WTC11 (cell line): Measurements from ENCODE around the gene BLM. TPM values are rescaled to one million over a fixed set of nuclear protein-coding genes. Genes with fewer than 3 reads are reported as not detected.

ENCODE experiments used
- ATAC-seq: fragments of 200-7000 bp; cut with Tn5 transposase; 2 replicates; pipeline ENCODE4 v1.10.0; 2021; ENCODE audit warnings: mild to moderate bottlenecking, moderate library complexity
- CTCF ChIA-PET: fragments of 300-600 bp; sonication (Branson Sonifier 250); formaldehyde crosslinking; loops from one replicate; lab custom pipeline; 2021; ENCODE audit warnings: antibody characterized with exemption; lab: Charles Lee
- POLR2A ChIA-PET: fragments of 350-600 bp; sonication (Branson Sonifier 250); formaldehyde crosslinking; loops from one replicate; lab custom pipeline; 2021; ENCODE audit warnings: antibody characterized with exemption; lab: Charles Lee
- DNase-seq: peaks from one replicate; pipeline ENCODE4 v3.0.0; 2021; ENCODE audit warnings: low spot score
- H3K27ac Mint-ChIP-seq: 2 replicates; pipeline ENCODE4 v1.8.0; 2021; ENCODE audit warnings: mixed read lengths
- H3K27me3 Mint-ChIP-seq: 2 replicates; pipeline ENCODE4 v1.8.0; 2021; ENCODE audit warnings: low read depth, mild to moderate bottlenecking, moderate library complexity, mixed read lengths
- H3K36me3 Mint-ChIP-seq: 2 replicates; pipeline ENCODE4 v1.8.0; 2021; ENCODE audit warnings: mixed read lengths
- H3K4me1 Mint-ChIP-seq: 2 replicates; pipeline ENCODE4 v1.8.0; 2022; ENCODE audit warnings: mixed read lengths
- H3K4me3 Mint-ChIP-seq: 2 replicates; pipeline ENCODE4 v1.8.0; 2021; ENCODE audit warnings: mild to moderate bottlenecking, moderate library complexity, mixed read lengths
- H3K9me3 Mint-ChIP-seq: 2 replicates; pipeline ENCODE4 v1.8.0; 2021; ENCODE audit warnings: mixed read lengths
- E2F5 ChIP-seq: sonication (generic); formaldehyde crosslinking; IDR thresholded peaks from 2 replicates; pipeline ENCODE4 v1.8.1; 2022; ENCODE audit warnings: mild to moderate bottlenecking, moderate library complexity, missing genetic modification reagents
- ETV6 ChIP-seq: sonication (generic); formaldehyde crosslinking; IDR thresholded peaks from 2 replicates; pipeline ENCODE4 v1.8.1; 2022; ENCODE audit warnings: mild to moderate bottlenecking, missing genetic modification reagents
- MAX ChIP-seq: sonication (generic); formaldehyde crosslinking; IDR thresholded peaks from 2 replicates; pipeline ENCODE4 v1.8.0; 2022; ENCODE audit warnings: mild to moderate bottlenecking, missing genetic modification reagents
- MXD4 ChIP-seq: fragments of 250-450 bp; sonication (Bioruptor Pico); IDR thresholded peaks from 2 replicates; pipeline ENCODE4 v1.8.0; 2021; ENCODE audit warnings: mild to moderate bottlenecking, moderate library complexity, borderline replicate concordance
- OVOL2 ChIP-seq: fragments of 250-450 bp; sonication (Bioruptor Pico); IDR thresholded peaks from 2 replicates; pipeline ENCODE4 v1.9.0; 2021; ENCODE audit warnings: mild to moderate bottlenecking, borderline replicate concordance
- PRRX2 ChIP-seq: fragments of 250-450 bp; sonication (Bioruptor Pico); IDR thresholded peaks from 2 replicates; pipeline ENCODE4 v1.8.0; 2021; ENCODE audit warnings: mild to moderate bottlenecking
- SOX15 ChIP-seq: fragments of 250-450 bp; sonication (Bioruptor Pico); IDR thresholded peaks from 2 replicates; pipeline ENCODE4 v1.9.0; 2021; ENCODE audit warnings: mild to moderate bottlenecking
- TEAD4 ChIP-seq: sonication (generic); formaldehyde crosslinking; IDR thresholded peaks from 2 replicates; pipeline ENCODE4 v1.8.0; 2022; ENCODE audit warnings: mild to moderate bottlenecking, missing genetic modification reagents
- ZBTB43 ChIP-seq: sonication (generic); formaldehyde crosslinking; IDR thresholded peaks from 2 replicates; pipeline ENCODE4 v1.8.1; 2023; ENCODE audit warnings: mild to moderate bottlenecking, missing genetic modification reagents
- ZMAT4 ChIP-seq: fragments of 250-450 bp; sonication (Bioruptor Pico); IDR thresholded peaks from 2 replicates; pipeline ENCODE4 v1.9.0; 2021; ENCODE audit warnings: mild to moderate bottlenecking
- ZNF317 ChIP-seq: sonication (generic); formaldehyde crosslinking; IDR thresholded peaks from 2 replicates; pipeline ENCODE4 v1.8.1; 2023; ENCODE audit warnings: low read depth, mild to moderate bottlenecking, moderate library complexity, missing genetic modification reagents, borderline replicate concordance
- ZNF416 ChIP-seq: fragments of 250-450 bp; sonication (Bioruptor Pico); IDR thresholded peaks from 2 replicates; pipeline ENCODE4 v1.9.0; 2021; ENCODE audit warnings: mild to moderate bottlenecking, inconsistent platforms
- total RNA-seq: library from RNA; stranded (reverse); gene quantifications from 3 replicates; pipeline ENCODE4 v1.2.3, GENCODE V29; 2021
- TF ChIP-seq, protein P1 (sequence below): sonication (generic); formaldehyde crosslinking; IDR thresholded peaks from 2 replicates; pipeline ENCODE4 v1.8.1; 2023; ENCODE audit warnings: mild to moderate bottlenecking, missing genetic modification reagents, borderline replicate concordance
- TF ChIP-seq, protein P2 (sequence below): sonication (generic); formaldehyde crosslinking; conservative IDR thresholded peaks from 2 replicates; pipeline ENCODE4 v1.8.1; 2022; ENCODE audit warnings: mild to moderate bottlenecking, missing genetic modification reagents
- TF ChIP-seq, protein P3 (sequence below): sonication (generic); formaldehyde crosslinking; IDR thresholded peaks from 2 replicates; pipeline ENCODE4 v1.8.1; 2022; ENCODE audit warnings: mild to moderate bottlenecking, missing genetic modification reagents, moderate library complexity, borderline replicate concordance
- TF ChIP-seq, protein P4 (sequence below): sonication (generic); formaldehyde crosslinking; conservative IDR thresholded peaks from 2 replicates; pipeline ENCODE4 v1.8.1; 2023; ENCODE audit warnings: mild to moderate bottlenecking, low read depth, missing genetic modification reagents, moderate library complexity
- TF ChIP-seq, protein P5 (sequence below): sonication (generic); formaldehyde crosslinking; IDR thresholded peaks from 2 replicates; pipeline ENCODE4 v1.8.0; 2022; ENCODE audit warnings: missing genetic modification reagents
- TF ChIP-seq, protein P6 (sequence below): sonication (generic); formaldehyde crosslinking; IDR thresholded peaks from 2 replicates; pipeline ENCODE4 v1.8.1; 2023; ENCODE audit warnings: mild to moderate bottlenecking, missing genetic modification reagents, moderate library complexity

The BLM gene
- total RNA-seq, 1 experiment from 2014 or later = 40.5 TPM

DNA sequence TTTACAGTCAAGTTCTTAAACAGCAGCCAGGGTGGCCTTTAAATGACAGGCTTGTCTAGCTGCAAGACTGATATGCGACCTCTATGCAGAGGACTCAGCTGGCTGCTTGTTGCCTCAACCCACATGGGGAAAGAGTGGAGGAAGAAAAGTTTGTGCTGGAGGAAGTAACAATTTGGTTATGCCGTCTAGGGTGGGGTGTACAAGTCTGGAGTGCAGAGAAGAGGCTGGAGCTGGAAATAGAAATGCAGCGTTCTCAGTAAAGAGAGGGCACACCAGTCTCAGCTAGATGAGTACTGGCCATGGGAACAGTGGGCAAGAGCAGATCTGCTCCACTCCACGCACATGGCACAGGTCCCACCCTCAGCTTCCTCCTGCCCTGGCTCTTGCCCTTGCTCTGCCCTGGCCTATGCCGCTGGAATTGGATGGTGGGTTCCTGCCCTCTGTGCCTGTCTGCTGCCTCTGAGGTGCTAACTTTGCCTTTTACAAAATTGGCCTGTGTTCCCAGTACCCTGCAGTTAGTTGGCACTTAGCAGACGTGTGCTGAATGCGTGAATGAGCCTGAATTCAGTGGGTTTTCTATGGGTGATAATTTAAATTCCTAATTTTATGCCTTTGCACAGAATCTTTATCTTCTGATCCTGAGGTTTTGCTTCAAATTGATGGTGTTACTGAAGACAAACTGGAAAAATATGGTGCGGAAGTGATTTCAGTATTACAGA, 91.5 kb downstream of the BLM start (continued):
- TF ChIP-seq ZBTB43 (CRISPR knock-in tag) (no peak), MXD4 (CRISPR knock-in tag) (no peak), TEAD4 (CRISPR knock-in tag) (no peak), ZNF317 (CRISPR knock-in tag) (no peak), MAX (CRISPR knock-in tag) (no peak), PRRX2 (CRISPR knock-in tag) (no peak), SOX15 (no peak)
- TF ChIP-seq, protein P1, sequence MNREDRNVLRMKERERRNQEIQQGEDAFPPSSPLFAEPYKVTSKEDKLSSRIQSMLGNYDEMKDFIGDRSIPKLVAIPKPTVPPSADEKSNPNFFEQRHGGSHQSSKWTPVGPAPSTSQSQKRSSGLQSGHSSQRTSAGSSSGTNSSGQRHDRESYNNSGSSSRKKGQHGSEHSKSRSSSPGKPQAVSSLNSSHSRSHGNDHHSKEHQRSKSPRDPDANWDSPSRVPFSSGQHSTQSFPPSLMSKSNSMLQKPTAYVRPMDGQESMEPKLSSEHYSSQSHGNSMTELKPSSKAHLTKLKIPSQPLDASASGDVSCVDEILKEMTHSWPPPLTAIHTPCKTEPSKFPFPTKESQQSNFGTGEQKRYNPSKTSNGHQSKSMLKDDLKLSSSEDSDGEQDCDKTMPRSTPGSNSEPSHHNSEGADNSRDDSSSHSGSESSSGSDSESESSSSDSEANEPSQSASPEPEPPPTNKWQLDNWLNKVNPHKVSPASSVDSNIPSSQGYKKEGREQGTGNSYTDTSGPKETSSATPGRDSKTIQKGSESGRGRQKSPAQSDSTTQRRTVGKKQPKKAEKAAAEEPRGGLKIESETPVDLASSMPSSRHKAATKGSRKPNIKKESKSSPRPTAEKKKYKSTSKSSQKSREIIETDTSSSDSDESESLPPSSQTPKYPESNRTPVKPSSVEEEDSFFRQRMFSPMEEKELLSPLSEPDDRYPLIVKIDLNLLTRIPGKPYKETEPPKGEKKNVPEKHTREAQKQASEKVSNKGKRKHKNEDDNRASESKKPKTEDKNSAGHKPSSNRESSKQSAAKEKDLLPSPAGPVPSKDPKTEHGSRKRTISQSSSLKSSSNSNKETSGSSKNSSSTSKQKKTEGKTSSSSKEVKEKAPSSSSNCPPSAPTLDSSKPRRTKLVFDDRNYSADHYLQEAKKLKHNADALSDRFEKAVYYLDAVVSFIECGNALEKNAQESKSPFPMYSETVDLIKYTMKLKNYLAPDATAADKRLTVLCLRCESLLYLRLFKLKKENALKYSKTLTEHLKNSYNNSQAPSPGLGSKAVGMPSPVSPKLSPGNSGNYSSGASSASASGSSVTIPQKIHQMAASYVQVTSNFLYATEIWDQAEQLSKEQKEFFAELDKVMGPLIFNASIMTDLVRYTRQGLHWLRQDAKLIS (CRISPR knock-in tag) = no peak
- TF ChIP-seq, protein P2, sequence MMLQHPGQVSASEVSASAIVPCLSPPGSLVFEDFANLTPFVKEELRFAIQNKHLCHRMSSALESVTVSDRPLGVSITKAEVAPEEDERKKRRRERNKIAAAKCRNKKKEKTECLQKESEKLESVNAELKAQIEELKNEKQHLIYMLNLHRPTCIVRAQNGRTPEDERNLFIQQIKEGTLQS (CRISPR knock-in tag) = no peak
- TF ChIP-seq, all 79 proteins: peak for 0

DNA sequence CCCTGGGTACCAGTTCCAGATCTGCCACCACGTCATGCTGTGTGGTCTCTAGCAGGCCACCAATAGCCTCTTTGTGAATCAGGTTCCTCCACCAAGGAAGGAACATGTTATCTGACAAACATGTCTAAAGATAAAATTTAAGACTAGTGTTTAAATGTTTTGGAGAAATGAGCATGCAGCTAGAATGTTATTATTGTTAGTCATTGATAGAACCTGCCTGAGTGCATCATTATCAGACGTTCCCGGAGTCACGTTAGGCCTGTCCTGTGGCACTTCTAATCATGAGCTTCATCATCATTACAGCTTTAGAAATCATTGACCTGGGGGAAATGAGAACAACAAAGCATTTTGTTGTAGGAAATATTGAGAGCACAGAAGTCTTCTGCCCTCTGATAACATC, 92.4 kb downstream of the BLM start:
- POLR2A ChIA-PET = no interaction called here
- no peaks in the 10 kb centered on the region for H3K9me3 Mint-ChIP-seq
- CTCF ChIA-PET = no interaction called here
- H3K27ac Mint-ChIP-seq = no peak overlapping the region
- DNase-seq (no peak), ATAC-seq (no peak)
- no peak overlapping the region for H3K4me3 Mint-ChIP-seq
- H3K36me3 Mint-ChIP-seq = peaks cover 49% of the 10 kb centered on the region
- H3K27me3 Mint-ChIP-seq = no peaks in the 10 kb centered on the region
- TF ChIP-seq, protein P3, sequence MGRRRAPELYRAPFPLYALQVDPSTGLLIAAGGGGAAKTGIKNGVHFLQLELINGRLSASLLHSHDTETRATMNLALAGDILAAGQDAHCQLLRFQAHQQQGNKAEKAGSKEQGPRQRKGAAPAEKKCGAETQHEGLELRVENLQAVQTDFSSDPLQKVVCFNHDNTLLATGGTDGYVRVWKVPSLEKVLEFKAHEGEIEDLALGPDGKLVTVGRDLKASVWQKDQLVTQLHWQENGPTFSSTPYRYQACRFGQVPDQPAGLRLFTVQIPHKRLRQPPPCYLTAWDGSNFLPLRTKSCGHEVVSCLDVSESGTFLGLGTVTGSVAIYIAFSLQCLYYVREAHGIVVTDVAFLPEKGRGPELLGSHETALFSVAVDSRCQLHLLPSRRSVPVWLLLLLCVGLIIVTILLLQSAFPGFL (CRISPR knock-in tag) = no peak
- TF ChIP-seq, protein P4, sequence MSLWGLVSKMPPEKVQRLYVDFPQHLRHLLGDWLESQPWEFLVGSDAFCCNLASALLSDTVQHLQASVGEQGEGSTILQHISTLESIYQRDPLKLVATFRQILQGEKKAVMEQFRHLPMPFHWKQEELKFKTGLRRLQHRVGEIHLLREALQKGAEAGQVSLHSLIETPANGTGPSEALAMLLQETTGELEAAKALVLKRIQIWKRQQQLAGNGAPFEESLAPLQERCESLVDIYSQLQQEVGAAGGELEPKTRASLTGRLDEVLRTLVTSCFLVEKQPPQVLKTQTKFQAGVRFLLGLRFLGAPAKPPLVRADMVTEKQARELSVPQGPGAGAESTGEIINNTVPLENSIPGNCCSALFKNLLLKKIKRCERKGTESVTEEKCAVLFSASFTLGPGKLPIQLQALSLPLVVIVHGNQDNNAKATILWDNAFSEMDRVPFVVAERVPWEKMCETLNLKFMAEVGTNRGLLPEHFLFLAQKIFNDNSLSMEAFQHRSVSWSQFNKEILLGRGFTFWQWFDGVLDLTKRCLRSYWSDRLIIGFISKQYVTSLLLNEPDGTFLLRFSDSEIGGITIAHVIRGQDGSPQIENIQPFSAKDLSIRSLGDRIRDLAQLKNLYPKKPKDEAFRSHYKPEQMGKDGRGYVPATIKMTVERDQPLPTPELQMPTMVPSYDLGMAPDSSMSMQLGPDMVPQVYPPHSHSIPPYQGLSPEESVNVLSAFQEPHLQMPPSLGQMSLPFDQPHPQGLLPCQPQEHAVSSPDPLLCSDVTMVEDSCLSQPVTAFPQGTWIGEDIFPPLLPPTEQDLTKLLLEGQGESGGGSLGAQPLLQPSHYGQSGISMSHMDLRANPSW (CRISPR knock-in tag) = no peak
- TF ChIP-seq ZNF416 (CRISPR knock-in tag) (no peak), OVOL2 (CRISPR knock-in tag) (no peak), MXD4 (CRISPR knock-in tag) (no peak), ETV6 (CRISPR knock-in tag) (no peak), ZMAT4 (CRISPR knock-in tag) (no peak), E2F5 (CRISPR knock-in tag) (no peak)
- TF ChIP-seq, protein P5, sequence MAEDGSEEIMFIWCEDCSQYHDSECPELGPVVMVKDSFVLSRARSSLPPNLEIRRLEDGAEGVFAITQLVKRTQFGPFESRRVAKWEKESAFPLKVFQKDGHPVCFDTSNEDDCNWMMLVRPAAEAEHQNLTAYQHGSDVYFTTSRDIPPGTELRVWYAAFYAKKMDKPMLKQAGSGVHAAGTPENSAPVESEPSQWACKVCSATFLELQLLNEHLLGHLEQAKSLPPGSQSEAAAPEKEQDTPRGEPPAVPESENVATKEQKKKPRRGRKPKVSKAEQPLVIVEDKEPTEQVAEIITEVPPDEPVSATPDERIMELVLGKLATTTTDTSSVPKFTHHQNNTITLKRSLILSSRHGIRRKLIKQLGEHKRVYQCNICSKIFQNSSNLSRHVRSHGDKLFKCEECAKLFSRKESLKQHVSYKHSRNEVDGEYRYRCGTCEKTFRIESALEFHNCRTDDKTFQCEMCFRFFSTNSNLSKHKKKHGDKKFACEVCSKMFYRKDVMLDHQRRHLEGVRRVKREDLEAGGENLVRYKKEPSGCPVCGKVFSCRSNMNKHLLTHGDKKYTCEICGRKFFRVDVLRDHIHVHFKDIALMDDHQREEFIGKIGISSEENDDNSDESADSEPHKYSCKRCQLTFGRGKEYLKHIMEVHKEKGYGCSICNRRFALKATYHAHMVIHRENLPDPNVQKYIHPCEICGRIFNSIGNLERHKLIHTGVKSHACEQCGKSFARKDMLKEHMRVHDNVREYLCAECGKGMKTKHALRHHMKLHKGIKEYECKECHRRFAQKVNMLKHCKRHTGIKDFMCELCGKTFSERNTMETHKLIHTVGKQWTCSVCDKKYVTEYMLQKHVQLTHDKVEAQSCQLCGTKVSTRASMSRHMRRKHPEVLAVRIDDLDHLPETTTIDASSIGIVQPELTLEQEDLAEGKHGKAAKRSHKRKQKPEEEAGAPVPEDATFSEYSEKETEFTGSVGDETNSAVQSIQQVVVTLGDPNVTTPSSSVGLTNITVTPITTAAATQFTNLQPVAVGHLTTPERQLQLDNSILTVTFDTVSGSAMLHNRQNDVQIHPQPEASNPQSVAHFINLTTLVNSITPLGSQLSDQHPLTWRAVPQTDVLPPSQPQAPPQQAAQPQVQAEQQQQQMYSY (CRISPR knock-in tag) = no peak
- TF ChIP-seq, protein P6, sequence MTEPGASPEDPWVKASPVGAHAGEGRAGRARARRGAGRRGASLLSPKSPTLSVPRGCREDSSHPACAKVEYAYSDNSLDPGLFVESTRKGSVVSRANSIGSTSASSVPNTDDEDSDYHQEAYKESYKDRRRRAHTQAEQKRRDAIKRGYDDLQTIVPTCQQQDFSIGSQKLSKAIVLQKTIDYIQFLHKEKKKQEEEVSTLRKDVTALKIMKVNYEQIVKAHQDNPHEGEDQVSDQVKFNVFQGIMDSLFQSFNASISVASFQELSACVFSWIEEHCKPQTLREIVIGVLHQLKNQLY = no peak
- peaks cover 19% of the 10 kb centered on the region for H3K4me1 Mint-ChIP-seq
